Measurements from ENCODE around the gene AP5Z1.

Gene AP5Z1, protein sequence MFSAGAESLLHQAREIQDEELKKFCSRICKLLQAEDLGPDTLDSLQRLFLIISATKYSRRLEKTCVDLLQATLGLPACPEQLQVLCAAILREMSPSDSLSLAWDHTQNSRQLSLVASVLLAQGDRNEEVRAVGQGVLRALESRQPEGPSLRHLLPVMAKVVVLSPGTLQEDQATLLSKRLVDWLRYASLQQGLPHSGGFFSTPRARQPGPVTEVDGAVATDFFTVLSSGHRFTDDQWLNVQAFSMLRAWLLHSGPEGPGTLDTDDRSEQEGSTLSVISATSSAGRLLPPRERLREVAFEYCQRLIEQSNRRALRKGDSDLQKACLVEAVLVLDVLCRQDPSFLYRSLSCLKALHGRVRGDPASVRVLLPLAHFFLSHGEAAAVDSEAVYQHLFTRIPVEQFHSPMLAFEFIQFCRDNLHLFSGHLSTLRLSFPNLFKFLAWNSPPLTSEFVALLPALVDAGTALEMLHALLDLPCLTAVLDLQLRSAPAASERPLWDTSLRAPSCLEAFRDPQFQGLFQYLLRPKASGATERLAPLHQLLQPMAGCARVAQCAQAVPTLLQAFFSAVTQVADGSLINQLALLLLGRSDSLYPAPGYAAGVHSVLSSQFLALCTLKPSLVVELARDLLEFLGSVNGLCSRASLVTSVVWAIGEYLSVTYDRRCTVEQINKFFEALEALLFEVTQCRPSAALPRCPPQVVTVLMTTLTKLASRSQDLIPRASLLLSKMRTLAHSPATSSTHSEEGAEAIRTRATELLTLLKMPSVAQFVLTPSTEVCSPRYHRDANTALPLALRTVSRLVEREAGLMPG

DNA sequence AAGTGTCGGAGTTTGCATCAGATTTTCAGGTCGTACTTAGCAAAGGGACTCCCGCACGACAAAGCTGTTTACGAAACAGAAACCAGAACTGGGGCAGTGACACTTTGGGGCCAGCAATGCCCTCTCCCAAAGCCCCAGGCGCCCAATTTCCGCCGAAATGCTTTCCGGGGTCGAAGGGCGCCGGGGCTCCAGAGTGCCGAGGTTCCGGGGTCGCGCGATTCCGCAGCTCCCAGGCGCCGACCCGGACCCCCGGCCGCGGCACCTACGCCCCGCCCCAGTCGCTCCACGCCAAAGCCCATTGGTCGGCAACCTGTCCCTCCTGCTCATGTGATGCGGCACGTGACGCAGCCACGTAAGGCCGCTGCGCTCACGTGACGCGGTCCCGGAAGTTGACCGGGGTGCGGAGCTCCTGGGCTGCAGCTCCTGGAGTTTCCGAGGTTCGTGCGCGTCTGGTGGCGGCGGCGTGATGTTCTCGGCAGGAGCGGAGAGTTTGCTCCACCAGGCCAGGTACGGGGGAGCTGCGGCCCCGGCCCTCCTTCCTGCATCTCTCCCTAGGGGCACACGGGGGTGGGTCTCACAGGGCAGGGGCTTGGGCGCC is at the start of gene AP5Z1:
AP5Z1 (plus strand) TSS at position 374 of the 598 bp plus-strand sequence; CDS start at position 467, 93 bp downstream.
- peak; percentile 91 to 93 for DNase-seq

DNA sequence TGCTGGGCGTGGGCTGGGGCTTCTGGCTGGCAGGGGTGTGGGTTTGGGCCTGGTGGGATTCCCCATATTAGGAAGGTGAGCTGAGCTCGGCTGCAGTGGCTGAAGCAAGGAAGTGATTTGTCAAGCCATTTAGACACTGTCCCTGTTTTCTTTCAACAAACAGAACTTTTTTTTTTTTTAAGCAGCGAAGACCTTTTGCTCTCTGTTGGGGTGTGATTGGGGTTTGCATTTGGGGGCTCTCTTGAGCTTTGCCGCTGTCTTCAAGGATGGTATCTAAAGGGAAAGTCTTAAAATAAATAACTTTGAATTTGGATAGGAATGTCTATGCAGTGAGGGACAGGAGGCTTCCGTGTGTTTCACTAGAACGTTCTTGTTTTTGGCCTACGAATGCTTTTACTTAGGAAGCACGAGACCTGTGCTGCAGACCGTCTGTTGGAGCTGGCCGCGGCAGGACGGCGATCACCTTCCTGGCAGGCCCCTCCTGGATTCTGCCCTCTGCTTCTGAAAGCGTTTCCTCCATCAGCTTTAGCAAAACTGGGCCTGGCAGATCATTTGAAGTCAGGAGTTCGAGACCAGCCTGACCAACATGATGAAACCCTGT is 49.5 kb upstream of the AP5Z1 start:
- no peak for DNase-seq

GRCh38 chr7:4726566-4726965 is 48.9 kb upstream of the AP5Z1 start:
- DNase-seq, result no peak

DNA sequence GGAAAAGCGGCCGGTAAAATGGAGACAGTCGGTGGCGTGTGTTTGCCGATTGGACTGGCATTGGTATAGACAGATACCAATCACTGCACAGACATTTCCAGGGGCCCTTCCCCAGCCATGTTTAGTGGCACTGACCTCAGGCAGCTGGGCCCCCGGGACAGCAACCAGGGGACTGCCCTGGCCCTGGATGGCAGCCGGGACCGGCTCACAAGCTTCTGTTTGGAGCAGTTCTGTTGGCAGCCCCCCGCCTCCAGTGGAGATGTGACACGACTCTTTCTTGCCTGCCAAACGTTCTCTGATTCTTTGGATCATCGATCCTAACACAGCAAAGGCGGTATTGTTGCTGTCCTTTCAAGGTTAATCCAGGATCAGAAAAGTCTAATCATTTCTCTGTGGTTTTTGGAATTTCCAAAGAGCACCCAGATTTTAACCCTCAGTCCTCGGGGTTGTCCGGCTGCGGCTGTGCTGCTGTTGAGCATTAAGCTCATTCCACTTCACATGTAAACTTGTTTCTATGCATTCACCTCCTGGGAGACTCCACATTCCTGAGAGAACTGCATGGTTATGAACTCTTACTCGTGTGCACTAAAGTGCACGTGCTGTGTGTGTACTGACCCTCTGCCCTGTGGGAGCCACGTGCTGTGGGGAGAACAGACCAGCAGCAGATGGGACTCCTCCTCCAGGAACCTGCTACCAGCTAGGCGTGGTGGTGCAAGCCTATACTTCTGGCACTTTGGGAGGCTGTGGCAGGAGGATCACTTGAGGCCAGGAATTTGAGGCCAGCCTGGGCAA is 47.3 kb upstream of the AP5Z1 start:
- peak in 1 of 2 donors; percentile 27 for DNase-seq

DNA sequence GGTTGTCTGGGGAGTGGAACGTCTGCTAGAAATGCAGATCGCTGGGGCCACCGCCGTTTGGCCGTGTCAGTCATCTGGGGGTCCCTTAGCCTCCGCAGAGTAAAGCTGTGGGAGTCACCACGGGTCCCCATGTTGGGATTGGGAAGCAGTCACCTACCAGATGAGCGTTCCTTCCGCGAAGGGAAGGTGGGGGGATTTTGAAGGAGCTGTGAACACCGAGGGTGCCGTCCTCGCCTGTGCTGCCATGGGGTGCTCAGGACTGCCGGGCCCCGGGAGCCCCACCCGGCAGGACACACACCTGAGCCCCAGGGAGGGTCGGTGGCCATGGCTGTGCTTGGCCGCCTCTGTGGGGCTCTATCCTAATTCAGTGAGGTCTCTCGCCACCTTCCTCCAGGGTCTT is 46.2 kb upstream of the AP5Z1 start:
- DNase-seq, result no peak

DNA sequence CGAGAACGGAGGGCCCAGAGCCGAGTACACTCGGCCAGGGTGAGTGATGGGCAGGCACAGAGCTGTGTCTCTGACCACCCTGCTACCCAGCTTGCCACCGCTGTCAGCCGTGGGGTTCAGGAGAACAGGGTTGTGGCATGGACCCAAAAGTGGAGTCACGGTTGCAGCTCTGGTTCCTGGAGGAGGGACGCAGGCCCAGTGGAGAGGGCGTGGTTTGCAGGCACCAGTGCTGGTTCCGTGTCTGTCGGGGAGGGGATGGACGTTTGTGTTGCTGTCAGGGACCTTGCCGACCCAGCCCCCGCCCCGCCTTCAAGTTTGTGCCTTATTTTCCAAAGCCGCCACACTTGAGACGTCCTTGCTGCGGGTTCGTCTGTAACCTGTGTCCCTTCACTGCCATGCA is 45.1 kb upstream of the AP5Z1 start:
- DNase-seq, result no peak

DNA sequence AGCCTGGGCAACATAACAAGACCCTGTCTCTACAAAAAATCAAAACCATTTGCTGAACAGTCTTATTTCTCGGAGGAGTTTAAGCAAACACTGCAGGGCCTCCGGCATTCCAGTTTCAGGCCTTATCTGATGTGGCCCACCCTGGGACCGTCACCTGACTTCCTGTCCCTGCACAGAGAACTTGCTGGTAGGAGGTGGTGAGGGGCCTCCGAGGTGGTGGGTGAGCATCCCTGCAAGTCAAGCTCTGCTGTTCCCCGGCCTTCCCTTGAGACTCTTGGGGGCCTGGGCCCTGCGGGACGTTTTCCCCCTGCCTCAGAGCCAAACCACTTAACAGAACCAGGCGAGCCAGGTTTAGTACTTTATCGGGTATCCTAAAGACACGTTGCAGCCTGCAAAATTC is 44.5 kb upstream of the AP5Z1 start:
- no peak for DNase-seq

DNA sequence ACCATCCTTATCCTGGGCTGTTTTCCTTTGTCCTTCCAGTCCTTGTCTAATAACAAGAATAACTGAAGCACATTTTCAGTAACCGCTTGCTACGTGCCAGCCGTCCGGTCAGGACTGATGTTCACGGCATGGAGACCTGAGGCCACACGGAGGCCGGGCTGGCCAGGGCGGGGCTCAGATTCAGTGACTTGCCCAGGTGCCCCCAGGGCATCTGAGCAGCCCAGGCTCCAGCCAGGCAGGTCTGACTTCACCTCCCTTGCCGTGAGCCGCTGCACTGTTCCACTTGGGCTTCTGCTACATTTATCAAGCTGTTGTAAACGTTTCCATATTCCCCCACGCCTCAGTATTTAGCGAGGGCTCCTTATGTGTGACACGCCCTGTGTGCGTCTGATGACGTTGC is 43.6 kb upstream of the AP5Z1 start:
- no peak for DNase-seq

- no peak for DNase-seq
Observed at GRCh38 chr7:4733936-4734528, 41.4 kb upstream of the AP5Z1 start.

GRCh38 chr7:4734587-4735345 is 40.7 kb upstream of the AP5Z1 start:
- DNase-seq, result peak; percentile 39 to 49

- DNase-seq, result no peak
Observed at GRCh38 chr7:4737300-4737699, 38.1 kb upstream of the AP5Z1 start.

DNA sequence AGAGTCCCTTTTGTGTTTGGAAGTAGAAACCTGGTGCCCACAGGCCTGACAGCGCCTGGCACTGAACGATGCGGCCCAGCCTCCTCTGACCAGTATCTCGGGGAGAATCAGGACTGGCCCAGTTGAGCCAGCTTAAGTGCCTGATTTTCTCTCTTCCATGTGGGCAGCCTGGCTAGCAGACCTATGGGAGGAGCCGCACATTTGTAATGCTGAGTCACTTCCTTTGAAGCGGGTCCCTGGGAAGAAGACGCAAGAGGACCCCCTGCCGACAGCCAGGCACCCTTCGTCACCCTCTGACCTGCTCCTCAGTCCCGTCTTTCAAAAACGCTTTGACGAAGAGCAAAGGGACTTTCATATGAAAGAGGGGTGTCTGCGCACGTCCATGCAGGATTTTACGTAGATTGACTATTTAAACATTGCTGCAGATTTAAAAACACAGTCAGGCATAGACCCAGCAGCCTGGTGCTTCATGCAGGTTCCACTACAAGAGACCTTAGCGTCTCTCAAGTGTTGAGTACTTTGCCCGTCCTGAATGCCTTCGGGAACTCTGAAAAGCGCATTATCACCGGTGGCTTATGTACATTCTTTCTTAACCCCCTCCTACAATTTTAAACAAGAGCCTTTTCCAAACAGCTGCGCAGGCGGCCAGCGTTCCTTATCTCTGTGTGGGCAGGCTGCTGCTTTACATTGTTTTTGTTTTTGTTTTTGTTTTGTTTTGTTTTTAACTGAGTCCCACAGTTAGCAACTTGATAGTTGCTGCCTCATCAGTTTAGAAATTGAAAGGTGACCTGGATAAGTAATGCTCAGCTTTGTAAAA is 36.5 kb upstream of the AP5Z1 start:
- DNase-seq, result peak in 1 of 2 donors; percentile 31

DNA sequence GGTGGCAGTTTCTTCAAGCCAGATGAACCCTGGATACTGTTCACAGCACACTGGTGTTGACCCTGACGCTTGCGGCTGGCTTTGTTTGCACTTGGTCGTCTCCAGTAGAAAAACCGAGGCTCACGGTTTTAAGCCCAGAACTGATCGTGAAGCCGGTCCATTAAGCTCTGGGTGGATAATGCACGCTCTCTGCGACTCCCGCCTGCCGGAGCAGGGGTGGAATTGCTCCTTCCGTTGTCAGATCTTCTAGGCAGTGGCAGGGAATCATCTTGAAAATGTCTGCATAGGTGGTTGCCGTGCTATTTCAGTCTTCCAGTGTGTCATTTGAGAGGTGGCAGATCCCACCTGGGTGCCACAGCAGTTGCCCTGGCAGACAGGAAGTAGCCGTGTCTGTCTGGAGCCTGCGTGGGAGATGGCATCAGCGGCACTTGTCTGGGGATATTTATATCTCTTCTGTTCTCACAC is 35.9 kb upstream of the AP5Z1 start:
- DNase-seq, result peak in 1 of 2 donors; percentile 37

DNA sequence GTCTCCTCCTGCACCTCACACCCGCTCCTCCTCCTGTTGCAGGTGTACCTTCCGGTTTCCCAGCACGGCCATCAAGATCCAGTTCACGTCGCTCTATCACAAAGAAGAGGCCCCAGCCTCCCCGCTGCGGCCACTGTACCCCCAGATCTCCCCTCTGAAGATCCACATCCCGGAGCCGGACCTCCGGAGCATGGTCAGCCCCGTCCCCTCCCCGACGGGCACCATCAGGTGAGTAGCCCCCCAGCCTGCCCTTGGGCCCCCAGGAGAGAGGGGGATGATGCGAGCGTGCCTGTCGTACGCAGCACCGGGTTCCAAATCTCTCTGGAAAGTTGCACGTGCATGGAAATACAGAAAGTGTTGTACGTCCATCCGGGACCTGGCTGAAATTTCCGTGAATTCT is 34.6 kb upstream of the AP5Z1 start:
- no peak for DNase-seq

DNA sequence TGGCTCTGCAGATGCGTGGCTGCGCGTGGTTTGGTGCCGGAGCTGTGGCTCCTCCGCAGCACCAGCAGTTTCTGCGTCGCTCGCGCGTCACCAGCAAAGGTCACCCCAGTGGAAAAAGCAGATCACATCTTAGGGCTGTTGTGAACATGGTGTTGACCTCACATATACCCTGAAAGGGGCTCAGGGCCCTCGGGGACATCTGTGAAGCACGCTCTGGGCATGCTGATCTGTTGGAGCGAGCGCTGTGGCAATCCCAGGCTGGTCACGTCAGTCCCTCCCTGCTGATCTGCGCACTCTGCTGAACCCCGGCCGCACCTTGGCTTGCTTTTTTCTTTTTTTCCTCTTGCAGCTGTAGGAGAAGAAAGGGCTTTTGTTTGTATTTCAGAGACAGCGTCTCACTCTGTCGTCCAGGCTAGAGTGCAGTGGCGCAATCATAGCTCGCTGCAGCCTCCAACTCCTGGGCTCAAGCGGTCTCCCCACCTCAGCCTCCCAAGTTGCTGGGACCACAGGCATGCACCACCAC is 33.3 kb upstream of the AP5Z1 start:
- DNase-seq, result peak; percentile 33 to 37

DNA sequence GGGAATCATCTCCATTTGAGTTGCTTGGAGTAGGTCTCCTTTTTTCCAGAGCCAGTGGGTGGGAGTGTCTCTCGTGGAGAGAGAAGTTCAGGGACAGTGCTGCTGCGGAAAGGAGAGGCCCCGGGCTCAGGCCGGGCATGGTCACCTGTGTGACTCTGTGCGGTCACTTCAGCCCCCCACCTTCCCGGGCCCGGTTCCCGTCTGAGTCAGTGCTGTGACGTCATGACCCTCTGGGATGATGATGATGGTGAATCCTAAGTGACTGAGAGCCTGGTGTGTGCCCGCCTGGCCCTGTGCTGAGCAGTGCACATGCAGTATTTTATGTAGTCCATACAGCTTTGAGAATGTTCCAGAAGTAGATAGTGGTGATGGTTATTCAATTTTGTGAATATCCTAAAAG is 32.6 kb upstream of the AP5Z1 start:
- no peak for DNase-seq

DNA sequence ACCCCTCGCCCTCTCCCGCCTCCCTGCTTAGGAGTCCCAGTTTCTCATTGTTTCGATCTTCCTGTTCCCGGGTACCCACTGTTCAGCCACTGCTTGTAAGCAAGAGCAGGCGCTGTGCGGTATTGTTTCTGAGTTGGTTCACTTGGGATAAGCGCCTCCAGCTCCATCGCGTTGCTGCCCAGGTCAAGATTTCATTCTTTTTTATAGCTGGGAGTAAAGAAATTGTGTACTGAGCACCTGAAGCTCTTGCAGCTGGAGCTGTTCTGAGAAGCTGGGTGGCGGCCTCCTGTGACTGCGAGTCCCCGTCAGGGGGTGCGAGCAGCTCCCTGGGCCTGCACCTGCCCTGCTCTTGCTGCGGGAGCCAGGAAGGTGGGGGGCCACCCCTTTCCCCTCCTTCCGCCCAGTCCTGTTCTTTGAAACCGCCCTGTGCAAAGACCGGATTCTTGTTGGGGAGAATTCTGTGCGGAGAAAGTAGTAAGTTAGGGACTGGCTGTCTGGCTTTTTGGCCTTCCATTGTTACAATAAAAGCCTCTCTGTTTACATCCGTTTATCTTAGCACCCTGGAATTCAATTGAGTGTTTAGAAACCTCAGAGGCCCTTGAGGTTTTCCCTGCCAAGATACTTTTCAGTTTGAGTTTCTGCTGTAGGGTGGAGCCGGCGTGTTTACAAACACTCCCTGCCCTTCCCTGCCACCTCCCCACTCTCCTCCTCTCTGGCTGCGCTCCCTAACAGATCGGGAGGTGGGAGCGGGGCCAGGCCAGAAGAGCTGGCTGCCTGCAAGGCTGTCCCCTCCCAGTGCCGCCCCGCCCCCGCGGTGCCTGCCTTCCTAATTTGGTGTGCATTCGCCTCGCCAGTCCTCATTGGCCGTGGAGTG is 30.8 kb upstream of the AP5Z1 start:
- peak; percentile 93 for DNase-seq

GRCh38 chr7:4745265-4745919 is 30.0 kb upstream of the AP5Z1 start:
- no peak for DNase-seq
